Thoracic aorta (tissue), 2 donors: Measurements from ENCODE around the gene DMAP1. TPM values are rescaled to one million over a fixed set of nuclear protein-coding genes. Genes with fewer than 3 reads are reported as not detected.

Source experiments
- ATAC-seq: fragments of 150-250 bp; one replicate; pipeline ENCODE4 v1.8.0; 2017; ENCODE audit warnings: low read depth; ENCODE audit not compliant: insufficient number of reproducible peaks, low FRiP score
- DNase-seq: peaks from one replicate; pipeline ENCODE4 v3.0.0-alpha.2; 2020; ENCODE audit warnings: low spot score
- H3K27ac ChIP-seq, 2 donors: fragments of 200-600 bp; sonication (generic); 1 replicate in 1 of 2; 2 replicates in 1 of 2; pipeline ENCODE4 v1.5.1; 2016; ENCODE audit warnings: mild to moderate bottlenecking in 2 of 2, moderate library complexity in 2 of 2
- H3K27me3 ChIP-seq: fragments of 200-600 bp; sonication (generic); replicated peaks from 2 replicates; pipeline ENCODE4 v1.6.0; 2016; ENCODE audit warnings: mild to moderate bottlenecking; ENCODE audit not compliant: insufficient read depth
- H3K36me3 ChIP-seq: fragments of 200-600 bp; sonication (generic); one replicate; pipeline ENCODE4 v1.5.1; 2016
- H3K4me1 ChIP-seq, 2 donors: fragments of 200-600 bp; sonication (generic); 1 replicate in 1 of 2; 2 replicates in 1 of 2; pipeline versions ENCODE4 v1.5.1 to v1.6.0; 2016; ENCODE audit warnings: low read depth in 2 of 2, mild to moderate bottlenecking in 1 of 2; ENCODE audit not compliant: control insufficient read depth in 1 of 2
- H3K4me3 ChIP-seq: fragments of 200-600 bp; sonication (generic); 2 replicates; pipeline ENCODE4 v1.5.1; 2016; ENCODE audit warnings: mild to moderate bottlenecking
- H3K9me3 ChIP-seq: fragments of 200-600 bp; sonication (generic); 2 replicates; pipeline ENCODE4 v1.5.1; 2016
- total RNA-seq, 2 donors: library from RNA; depleted of rRNA; stranded (reverse); fragments of >200 nt; gene quantifications; one replicate each; pipeline versions ENCODE4 v1.1.0 to v1.2.3, GENCODE V29; 2016
- TF ChIP-seq, protein P1 (sequence below): fragments of 200-600 bp; sonication (generic); IDR thresholded peaks from one replicate; pipeline ENCODE4 v1.5.1; 2019; ENCODE audit warnings: antibody characterized with exemption

Gene DMAP1
- total RNA-seq, 2 donors from 2014 or later = 40.2 to 68.0 TPM

DNA sequence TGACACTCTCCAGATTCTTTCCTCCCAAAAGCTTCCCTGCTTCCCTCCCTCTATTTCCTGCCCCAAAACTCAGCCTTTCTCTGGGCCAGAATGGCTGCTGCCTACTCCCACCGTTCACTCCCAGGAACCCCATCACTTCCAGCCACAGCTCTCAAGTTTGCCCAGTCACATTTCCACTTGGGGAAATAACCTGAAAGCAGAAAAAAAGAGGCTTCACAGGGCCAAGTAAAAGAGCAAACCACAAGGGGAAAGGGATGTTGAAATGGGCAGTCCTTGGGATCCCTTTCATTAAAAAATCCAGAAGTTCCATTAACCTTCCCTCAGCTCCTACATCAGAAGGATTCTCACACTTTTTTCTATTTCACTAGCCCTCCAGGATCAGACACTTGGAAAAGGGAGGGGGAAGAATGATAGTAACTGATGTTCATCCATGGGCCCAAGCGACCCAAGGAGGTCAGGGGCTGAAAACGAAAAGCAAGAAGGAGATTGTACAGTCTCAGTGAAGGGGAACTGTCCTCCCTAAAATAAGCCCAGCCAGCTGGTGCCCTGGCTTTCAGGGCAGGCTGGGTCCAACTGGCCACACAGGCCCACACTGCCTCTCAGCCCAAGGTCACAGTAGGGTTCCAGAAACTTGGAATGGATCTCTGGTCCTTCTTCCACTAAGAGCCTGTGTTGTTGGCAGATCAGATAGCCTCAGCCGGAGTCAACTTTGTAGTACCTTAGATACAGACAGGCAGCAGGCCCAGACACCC is 49.7 kb downstream of the DMAP1 start:
- DNase-seq (no peak), ATAC-seq (no peak)
- Histone ChIP-seq H3K4me3 (no peak overlapping the region), H3K27ac (no peak overlapping the region), H3K4me1 (no peaks in the 10 kb centered on the region), H3K36me3 (no peaks in the 10 kb centered on the region), H3K9me3 (no peaks in the 10 kb centered on the region), H3K27me3 (no peaks in the 10 kb centered on the region)
- TF ChIP-seq, protein P1, sequence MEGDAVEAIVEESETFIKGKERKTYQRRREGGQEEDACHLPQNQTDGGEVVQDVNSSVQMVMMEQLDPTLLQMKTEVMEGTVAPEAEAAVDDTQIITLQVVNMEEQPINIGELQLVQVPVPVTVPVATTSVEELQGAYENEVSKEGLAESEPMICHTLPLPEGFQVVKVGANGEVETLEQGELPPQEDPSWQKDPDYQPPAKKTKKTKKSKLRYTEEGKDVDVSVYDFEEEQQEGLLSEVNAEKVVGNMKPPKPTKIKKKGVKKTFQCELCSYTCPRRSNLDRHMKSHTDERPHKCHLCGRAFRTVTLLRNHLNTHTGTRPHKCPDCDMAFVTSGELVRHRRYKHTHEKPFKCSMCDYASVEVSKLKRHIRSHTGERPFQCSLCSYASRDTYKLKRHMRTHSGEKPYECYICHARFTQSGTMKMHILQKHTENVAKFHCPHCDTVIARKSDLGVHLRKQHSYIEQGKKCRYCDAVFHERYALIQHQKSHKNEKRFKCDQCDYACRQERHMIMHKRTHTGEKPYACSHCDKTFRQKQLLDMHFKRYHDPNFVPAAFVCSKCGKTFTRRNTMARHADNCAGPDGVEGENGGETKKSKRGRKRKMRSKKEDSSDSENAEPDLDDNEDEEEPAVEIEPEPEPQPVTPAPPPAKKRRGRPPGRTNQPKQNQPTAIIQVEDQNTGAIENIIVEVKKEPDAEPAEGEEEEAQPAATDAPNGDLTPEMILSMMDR = no peak

DNA sequence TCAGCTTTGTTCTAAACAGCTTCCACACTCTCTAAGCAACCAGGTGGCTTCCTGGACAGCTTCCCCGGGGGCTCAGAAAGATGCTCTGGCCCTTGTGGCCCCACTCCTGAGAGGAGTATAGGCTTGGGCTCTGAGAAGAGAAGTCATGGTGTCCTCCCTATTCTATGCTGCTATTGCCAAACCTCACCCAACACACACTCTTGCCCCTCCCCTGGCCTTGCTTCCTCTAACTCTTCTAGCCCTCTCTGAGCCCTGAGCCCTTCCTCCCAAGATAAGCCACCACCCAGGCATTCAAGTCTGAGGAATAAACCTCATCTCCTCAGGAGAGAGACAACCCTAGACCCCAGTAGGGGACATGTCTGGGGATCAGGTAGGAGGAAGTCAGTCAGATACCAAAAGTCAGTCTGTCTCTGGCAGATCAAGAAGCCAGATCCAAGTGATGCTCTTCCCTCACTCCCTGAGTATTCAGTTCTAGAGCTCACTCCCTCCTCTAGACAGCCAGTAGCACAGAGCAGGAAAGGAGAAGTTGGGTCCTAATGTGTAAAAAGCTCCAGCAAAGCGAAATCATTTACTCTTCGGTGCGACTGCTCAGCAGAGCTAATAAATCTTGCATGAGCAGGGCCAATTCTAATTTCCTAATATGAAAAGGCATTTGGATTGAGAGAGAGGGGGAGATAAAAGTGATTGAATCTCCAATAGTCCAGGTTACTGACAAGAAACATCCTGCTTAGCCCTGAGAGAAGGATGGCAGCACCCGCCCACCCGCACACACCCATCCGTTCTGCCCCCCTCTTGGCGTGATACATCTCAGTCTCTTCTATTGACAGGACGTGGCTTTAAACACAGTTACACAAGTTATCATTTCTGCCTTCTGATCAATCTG is 50.5 kb downstream of the DMAP1 start:
- H3K4me1 ChIP-seq = no peaks in the 10 kb centered on the region
- DNase-seq (no peak), ATAC-seq (no peak)
- H3K27me3 ChIP-seq = no peaks in the 10 kb centered on the region
- no peak overlapping the region for H3K27ac ChIP-seq
- TF ChIP-seq, protein P1 = no peak
- H3K4me3 ChIP-seq = no peak overlapping the region
- H3K36me3 ChIP-seq = no peaks in the 10 kb centered on the region
- H3K9me3 ChIP-seq = no peaks in the 10 kb centered on the region

DNA sequence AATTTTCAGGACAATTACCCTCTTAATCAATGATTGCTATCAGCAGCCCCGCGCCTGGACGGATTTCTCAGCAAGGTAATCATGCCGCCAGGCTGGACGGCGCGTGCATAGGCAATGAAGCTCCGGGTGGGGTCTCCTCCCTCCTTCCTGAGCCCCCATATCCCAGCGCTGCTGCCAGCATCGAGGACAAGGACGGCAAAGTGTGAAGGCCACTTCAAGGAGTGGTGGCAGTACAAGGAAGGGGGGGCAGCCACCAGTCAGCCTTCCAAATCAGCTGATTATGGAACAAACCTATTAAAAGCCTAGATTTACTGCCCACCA is 51.1 kb downstream of the DMAP1 start:
- Histone ChIP-seq H3K27ac (no peak overlapping the region), H3K36me3 (no peaks in the 10 kb centered on the region), H3K4me1 (no peaks in the 10 kb centered on the region), H3K4me3 (no peak overlapping the region), H3K27me3 (no peaks in the 10 kb centered on the region), H3K9me3 (no peaks in the 10 kb centered on the region)
- ATAC-seq (no peak), DNase-seq (no peak)
- TF ChIP-seq, protein P1 = no peak

DNA sequence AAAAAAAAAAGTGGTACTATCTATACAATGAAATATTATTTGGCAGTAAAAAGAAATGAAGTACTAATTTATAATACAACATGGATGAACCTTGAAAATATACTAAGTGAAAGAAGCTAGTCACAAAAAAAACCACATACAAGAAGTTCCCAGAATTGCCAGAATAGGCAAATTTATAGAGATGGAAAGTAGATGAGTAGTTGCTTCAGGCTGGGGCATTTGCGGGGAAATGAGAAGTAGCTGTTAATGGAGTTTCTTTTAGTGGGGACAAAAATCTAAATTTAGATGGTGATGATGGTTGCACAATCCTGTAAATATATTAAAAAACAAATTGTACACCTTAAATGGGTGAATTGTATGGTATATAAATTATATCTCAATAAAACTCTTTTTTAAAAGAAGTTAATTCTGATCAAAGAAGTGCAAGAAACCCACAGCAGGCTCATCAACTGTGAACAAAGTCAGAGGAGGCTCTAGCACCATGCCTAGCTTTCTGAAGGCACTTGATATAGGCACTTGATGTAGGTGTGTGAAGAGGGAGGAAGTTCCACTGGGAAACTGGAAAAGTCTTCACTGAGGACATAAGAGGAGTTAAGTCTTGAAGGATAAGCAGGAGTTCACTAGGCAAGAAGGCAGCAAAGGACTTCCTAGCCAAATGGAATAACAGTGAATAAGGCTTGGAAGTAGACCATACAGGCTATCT is 52.5 kb downstream of the DMAP1 start:
- DNase-seq = no peak
- TF ChIP-seq, protein P1 = no peak
- Histone ChIP-seq H3K27ac (no peak overlapping the region), H3K4me3 (no peak overlapping the region), H3K4me1 (no peaks in the 10 kb centered on the region), H3K27me3 (no peaks in the 10 kb centered on the region), H3K36me3 (no peaks in the 10 kb centered on the region), H3K9me3 (no peaks in the 10 kb centered on the region)
- no peak for ATAC-seq
